NCI-H446 (cell line): Measurements from ENCODE around the gene CNTROB.
A peak's percentile ranks its signal among the peaks of the same experiment; 100 is the strongest.

Experiments used
- DNase-seq, 2 experiments: peaks; one replicate each; lab custom pipeline; 2025; lab: John Stamatoyannopoulos, UW

CNTROB gene, protein sequence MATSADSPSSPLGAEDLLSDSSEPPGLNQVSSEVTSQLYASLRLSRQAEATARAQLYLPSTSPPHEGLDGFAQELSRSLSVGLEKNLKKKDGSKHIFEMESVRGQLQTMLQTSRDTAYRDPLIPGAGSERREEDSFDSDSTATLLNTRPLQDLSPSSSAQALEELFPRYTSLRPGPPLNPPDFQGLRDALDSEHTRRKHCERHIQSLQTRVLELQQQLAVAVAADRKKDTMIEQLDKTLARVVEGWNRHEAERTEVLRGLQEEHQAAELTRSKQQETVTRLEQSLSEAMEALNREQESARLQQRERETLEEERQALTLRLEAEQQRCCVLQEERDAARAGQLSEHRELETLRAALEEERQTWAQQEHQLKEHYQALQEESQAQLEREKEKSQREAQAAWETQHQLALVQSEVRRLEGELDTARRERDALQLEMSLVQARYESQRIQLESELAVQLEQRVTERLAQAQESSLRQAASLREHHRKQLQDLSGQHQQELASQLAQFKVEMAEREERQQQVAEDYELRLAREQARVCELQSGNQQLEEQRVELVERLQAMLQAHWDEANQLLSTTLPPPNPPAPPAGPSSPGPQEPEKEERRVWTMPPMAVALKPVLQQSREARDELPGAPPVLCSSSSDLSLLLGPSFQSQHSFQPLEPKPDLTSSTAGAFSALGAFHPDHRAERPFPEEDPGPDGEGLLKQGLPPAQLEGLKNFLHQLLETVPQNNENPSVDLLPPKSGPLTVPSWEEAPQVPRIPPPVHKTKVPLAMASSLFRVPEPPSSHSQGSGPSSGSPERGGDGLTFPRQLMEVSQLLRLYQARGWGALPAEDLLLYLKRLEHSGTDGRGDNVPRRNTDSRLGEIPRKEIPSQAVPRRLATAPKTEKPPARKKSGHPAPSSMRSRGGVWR

DNA sequence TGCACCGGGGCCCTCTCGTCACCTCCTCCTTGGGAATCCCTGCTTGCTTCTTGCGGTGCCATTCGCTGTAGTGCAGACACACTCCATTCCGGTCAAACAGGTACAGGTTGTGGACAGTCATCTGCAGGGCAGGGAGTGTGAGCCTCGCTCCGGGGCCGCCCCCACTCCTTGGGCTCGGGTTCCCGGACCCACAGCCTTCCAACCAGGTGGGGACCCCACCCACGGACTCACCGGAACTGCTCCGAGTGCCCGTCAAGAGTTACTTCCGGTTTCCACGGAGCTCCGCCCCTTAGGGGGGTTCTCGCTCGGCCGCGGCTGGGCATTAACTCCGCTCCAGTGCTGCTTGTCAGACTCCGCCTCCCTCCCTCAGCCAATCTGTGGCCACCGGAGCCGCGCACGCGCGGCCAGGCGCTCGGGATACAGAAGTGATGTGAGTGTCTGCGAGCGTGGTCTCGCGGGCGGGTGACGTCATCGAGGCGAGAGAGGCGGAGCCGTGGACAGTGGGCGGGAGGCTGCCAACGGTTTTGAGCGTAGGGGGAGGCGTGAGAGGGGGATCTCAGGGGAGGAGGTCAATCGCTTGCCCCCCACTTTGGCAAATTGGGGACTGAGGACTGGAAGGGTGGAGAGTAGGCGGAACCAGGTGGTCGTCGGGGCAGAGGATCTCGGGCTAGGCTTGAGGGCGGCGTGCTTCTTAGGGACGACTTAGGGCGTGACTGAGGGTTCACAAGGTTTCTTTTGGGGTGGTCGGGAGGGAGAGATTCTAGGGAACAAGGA is at the start of gene CNTROB, which contains the start of gene TRAPPC1:
Gene CNTROB (plus strand): TSS at position 498 of the 774 bp plus-strand sequence. CDS start 874 bp downstream, outside the sequence.
Gene TRAPPC1 (minus strand): TSS at position 238 of the 774 bp plus-strand sequence. CDS start 117 bp downstream, at position 121.
- peak; percentile 95 to 98 for DNase-seq

DNA sequence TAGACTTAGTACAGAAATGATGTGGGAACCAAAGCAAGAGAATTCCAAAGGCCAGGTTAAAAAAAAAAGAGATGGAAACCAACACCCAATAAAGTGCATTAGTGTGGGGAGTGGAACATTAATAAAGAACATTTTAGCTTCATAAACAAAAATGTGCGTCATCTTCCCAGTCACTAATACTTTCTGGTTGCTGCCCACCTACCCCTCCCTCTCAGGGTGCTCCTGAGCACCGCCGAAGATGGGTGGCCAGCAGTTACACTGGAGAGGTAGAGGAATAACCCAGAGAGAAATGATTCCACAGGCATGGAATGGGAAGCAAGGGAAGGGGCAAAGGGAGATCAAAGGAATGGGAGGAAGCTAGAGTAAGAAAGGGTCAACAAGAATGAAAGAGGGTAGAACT is 49.4 kb upstream of the CNTROB start:
- DNase-seq, result no peak

DNA sequence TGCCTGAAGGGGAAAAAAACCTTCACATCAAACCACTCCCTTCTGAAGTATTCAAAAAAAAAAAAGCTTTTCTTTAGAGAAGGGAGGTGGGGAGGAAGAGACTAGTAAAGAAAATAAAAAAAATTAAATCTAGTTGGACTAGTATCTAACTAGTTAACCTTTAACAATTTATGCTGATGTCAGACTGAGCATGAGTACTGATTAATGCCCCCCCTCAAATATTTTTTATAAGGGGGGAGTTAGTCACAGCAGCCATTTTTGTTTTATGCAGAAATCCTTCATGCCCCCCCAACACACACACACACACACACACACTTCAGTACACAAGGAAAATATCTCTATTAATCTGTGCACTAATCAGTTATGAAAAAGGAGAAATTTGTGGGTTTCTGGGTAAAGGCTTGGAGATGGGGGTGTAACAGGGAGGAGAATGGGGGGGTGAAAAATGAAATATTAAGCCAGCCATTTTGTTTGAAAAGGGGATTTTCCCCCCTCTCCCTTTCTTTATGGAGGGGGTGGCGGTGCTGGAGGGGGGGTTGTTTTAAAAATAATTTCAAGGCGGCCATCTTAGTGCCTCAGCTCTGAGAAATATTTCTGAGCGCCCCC is 48.1 kb upstream of the CNTROB start:
- peak in 1 of 2 experiments; percentile 20 for DNase-seq

DNA sequence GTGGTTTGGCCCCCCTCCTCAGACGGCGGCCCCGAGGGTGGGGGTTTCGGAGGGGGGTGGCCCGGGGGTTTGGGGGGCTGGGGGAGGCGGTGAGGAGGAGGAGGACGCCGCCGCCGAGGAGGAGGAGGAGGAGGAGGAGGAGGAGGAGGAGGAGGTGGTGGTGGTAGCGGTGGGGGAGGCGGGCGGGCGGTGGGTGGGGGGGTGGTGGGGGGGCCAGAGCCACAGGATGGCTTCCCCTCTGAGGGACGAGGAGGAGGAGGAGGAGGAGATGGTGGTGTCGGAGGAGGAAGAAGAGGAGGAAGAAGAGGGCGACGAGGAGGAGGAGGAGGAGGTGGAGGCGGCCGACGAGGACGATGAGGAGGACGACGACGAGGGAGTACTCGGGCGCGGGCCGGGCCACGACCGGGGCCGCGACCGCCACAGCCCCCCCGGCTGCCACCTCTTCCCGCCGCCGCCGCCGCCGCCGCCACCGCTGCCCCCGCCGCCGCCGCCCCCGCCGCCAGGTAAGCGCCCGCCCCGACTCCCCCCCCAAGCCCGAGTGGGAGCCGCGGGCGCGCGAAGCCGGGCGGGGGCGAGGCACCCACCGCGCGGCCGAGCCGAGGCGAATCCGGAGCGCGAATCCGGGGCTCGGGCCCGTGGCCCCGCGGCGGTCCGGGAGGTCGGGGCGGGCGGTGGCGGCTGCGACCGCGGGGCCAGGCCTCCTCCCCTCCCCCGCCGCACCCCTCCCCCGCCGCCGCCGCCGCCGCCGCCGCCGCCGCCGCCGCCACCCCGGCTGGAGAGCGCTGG is 47.2 kb upstream of the CNTROB start:
- DNase-seq, result no peak

DNA sequence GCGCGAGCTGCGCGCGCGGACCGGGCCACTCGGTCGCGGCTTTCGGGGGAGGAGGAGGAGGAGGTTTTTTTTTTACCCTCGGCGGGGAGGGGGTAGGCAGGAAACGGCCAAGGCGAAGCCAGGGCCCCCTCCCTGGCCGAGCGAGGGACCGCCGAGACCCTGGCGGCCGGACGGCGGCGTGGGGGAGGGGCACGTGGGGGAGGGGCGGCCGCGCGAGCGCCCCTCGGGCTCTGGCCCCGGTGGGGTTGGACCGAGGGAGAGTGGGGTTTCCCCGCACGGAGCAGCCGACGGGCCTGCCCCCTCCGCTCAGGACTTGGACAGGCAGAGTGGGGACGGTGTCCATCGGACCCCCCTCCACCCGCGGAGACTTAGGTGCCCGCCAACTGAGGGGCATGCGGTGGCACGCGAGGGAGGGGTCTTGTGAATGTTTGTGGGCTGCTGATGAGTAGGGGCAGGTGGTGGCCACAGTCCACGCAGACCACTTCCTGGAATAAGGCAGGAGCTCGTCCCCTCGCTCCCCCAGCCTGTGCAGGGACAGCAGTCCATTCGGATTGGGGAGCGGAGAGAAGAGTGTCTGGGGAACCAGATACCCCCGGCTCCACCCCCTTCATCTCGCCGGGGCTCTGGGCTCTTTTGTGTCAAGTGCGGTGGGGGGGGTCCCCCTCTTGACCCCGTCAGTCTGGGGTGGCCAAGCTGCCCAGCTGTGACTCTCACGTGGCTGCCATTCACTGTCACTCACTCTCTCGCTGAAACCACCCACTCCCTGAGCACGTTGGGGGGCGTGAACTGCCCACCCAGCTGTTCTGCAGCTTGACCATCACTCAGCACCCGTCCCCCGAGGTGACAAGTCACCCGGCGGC is 46.4 kb upstream of the CNTROB start:
- peak in 1 of 2 experiments; percentile 25 for DNase-seq

DNA sequence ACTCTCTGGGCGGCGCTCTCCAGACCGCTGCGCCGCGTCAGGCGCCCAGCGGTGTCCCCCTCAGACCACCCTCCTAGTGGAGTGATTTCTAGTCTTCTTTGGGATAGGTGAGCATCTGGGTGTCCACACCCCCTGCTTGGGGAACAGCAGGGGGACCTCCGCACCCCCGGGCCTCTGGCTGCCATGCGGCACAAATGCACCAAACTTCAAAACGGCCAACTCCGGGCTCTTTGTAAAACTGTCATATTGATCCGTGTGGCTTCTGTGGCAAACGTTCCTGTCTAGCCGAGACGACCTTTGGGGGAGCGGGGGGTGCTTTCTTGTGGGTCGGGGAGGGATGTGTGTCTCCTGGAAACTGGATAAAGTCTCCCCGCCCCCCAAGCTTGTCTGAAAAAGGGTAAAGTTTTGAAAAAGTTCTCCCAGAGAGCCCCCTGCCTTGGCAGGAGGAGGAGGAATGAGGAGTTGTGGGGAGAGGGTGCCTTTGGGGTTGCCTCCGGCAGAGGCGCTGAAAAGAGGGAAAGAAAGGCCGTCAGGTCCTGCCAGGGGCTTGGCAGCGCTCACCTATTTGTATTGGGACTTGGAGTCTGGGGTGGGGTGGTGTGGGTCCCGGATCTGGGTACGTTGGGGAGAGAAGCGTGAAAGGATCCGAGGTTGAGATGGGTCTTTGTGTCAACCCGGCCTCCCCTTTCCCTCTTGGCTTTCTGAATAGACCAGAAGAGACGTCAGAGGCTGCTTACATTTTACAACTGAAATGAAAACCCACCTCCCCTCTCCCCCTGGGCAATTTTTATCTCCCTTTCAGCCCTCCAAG is 45.6 kb upstream of the CNTROB start:
- DNase-seq, result peak in 1 of 2 experiments; percentile 31

DNA sequence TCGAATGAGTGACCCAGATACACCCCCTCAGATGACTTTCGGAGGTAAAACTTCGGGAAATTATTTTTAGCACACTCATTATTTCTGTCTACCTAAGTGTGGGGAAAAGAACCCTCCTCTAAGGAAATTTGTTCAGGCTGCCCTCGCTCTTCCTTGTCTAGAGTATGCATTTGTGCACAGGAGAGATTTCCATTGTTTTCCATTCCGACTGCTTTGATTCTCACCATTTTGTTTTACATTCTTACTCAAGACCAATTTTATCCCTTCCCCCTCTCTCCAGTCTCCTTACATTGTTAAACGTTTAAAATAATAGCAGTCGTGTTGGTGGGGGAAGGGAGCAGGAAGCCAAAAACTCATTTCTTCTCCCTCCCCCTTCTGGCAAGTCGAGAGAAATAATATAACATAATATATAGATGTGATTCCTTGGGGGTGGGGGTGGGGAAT is 44.9 kb upstream of the CNTROB start:
- DNase-seq, result no peak

DNA sequence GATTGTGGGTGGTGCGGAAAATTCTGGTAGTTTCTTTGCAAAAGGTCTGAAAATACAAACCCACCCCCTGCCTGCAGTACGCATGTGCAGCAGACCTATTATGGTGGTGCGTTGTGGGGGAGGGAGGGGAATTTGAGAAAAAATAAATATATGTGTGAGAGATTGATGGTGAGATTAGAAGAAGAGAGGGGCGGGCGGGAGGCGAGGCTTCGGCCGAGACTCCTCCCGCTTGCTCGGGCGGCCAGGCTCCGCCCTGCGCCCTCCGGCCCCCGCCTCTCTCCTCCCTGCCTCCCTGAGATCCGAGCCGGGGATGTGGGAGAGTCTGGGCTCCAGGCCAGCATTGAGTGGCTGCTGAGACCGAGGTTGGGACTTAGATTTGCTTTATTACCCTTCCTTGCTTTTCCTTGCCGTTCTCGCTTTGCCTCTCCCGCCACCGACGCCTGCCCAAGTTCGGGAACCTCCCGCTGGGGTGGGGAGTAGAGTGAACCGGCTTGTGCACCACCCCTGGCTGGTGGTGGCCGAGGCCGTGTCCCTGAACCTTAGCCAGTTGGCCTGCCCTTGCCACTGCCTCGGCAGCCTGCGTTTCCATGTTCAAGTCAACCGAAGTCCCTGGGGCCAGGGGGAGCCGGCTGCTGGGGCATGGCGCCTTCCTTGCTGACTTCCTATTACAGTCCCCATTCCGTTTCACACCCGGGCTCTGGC is 44.4 kb upstream of the CNTROB start:
- DNase-seq, result peak; percentile 92 to 96

DNA sequence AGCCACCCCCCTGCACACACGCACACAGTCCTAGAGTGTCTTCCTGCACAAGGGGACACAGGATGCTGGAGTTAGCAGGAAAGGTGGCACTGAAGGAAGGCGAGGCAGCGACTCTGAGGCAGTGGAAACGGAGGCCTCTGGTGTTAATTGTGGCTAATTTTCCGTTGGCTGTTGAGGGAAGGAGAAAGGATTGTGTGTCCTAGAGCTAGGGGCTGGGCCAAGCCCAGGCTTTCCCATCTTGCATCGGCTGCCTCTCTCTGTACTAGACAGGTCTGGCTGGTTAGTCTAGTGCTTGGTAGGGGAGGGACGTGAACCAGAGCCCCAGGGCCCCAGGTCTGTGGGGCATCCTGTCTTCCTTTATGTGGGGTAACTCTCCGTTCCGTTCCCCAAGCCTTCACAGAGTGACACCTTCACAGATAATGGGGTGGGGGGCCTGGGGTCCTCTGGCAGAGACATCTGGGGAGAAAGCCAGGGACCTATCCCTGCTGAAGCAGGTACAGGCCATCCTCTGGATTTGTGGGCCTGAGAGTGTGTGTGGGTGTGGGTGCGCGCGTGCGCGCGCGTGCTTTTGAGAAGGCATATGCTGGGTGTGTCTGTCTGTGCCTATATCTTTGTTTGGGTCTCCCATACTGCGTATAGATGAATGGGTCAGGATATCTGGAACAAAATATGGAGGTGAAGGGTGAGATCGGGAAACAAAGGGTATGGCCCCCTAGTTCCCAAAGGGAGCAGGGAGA is 43.7 kb upstream of the CNTROB start, which contains the start of gene CHD3:
Gene CHD3 (plus strand): TSS at position 606 of the 737 bp plus-strand sequence. CDS start 212 bp downstream, outside the sequence.
- peak in 1 of 2 experiments; percentile 45 for DNase-seq

DNA sequence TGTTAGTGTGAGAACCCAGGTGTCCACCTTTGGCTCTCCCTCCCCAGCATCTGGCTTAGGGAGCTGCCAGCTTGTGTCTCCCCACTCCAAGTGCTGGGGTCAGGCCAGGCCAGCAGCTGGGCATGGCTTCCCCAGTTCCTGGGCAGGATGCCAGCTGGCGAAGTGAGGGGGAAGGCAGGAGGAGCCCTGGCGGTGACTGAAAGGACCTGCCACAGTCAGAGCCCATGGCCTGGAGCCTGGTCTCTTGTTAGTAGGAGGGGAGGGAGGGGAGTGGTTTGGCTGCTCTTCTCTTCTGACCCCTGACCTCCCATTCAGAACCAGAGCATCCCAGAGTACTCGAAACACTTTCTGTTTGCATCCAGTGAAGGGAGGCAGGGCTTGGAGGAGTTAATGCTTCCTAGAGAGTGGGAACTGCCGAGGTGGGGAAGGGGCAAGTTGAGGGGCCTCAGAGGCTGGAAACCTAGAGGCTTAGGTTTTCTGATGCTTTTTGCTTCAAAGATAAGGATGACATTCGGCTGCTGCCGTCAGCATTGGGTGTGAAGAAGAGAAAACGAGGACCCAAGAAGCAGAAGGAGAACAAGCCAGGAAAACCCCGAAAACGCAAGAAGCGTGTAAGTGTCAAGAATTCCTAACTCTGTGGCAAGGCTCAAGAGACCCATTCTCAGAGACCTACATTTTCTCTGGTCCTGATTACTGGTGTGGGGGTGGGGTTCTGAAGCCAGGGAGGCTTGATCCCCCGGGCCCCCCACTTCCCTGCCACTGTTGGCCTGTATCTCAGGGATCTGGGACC is 42.6 kb upstream of the CNTROB start:
- peak; percentile 95 to 98 for DNase-seq

DNA sequence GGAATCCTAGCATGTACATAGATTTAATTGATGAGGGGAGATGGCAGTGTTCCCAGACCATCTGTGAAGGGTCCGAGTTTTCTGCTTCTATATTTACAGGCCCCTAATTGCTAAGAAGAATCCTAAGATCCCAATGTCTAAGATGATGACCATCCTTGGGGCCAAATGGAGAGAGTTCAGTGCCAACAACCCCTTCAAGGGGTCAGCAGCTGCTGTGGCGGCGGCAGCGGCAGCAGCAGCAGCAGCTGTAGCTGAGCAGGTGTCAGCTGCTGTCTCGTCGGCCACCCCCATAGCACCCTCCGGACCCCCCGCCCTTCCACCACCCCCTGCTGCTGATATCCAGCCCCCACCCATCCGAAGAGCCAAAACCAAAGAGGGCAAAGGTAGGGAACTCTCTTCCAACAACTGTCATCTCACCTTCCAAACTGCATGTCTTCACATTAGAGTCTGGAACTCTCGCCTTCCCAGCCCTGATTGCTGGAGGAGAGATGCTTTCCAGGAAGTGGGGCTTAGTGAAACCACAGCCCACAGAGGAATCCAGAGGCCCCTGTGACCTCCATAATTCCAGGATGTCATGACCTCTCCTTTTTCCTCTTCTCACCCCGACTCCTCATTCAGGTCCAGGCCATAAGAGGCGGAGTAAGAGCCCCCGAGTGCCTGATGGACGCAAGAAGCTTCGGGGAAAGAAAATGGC is 38.7 kb upstream of the CNTROB start:
- DNase-seq, result no peak

DNA sequence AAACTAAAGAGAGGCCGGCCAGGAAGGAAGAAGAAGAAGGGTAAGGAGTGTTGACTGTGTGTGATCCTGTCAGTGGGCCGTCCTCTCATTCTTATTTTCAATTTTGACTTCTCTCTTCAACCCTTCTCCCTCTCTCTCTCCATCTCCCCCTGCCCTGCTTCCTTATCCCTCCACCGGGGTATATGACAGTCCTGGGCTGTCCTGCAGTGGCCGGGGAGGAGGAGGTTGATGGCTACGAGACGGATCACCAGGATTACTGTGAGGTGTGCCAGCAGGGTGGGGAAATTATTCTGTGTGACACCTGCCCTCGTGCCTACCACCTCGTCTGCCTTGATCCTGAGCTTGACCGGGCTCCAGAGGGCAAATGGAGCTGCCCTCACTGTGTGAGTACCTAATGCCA is 37.8 kb upstream of the CNTROB start:
- DNase-seq, result no peak

DNA sequence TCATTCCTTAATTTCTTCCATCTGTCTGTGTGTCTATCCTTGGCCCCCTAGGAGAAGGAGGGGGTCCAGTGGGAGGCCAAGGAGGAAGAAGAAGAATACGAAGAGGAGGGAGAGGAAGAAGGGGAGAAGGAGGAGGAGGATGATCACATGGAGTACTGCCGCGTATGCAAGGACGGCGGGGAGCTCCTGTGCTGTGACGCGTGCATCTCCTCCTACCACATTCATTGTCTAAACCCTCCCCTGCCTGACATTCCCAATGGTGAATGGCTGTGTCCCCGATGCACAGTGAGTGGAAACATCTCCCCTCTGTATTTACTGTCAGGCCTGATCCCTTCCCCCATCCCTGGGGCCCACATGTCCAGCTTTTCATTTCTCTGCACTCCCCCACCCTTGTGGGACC is 37.1 kb upstream of the CNTROB start:
- DNase-seq, result no peak

DNA sequence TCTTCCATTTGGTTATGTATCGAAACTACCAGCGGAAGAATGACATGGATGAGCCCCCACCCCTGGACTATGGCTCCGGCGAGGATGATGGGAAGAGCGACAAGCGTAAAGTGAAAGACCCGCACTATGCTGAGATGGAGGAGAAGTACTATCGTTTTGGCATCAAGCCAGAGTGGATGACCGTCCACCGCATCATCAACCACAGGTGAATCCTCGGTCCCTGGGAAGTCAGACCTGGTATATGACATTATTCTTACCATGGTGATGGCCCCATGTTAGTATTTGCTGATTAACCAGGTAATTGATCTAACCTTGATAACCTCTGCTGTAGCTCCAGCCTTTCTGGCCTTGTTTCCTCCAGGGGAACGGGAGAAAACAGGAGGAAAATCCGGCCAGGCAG is 34.9 kb upstream of the CNTROB start:
- DNase-seq, result no peak

DNA sequence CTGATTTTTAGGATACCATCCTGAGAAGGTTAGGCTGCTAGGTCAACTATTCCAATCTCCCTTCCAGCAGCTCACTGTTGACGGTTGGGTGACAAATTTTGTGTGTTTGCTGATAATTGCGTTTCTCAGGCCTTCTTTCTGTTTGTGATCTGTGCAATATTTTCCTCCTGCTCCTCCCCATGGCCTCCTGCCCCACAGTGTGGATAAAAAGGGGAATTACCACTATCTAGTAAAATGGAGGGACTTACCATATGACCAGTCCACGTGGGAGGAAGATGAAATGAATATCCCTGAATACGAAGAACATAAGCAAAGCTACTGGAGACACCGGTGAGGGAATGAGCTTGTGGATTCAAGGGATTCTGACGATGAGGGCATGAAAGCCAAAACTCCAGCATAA is 34.2 kb upstream of the CNTROB start:
- peak in 1 of 2 experiments; percentile 20 for DNase-seq
